Osteoblast (primary cell): Measurements from ENCODE around the gene KDM7A. TPM values are rescaled to one million over a fixed set of nuclear protein-coding genes. Genes with fewer than 3 reads are reported as not detected.

Experiments
- DNase-seq: peaks from one replicate; pipeline ENCODE4 v3.0.0; 2011; ENCODE audit warnings: low spot score, mixed read lengths; ENCODE audit not compliant: insufficient read length; ENCODE audit errors: missing footprints
- H2AFZ ChIP-seq: 2 replicates; pipeline ENCODE4 v1.6.0; 2011; ENCODE audit warnings: mild to moderate bottlenecking, low read length
- H3K27ac ChIP-seq: 2 replicates; pipeline ENCODE4 v1.5.1; 2011; ENCODE audit warnings: mild to moderate bottlenecking, low read depth, low read length, moderate library complexity
- H3K27me3 ChIP-seq: 2 replicates; pipeline ENCODE4 v1.6.0; 2012; ENCODE audit warnings: mild to moderate bottlenecking, control low read depth, inconsistent platforms, low read length, moderate library complexity; ENCODE audit not compliant: insufficient read depth
- H3K36me3 ChIP-seq: 2 replicates; pipeline ENCODE4 v1.5.1; 2011; ENCODE audit warnings: mild to moderate bottlenecking, low read length, control low read depth, moderate library complexity; ENCODE audit not compliant: insufficient read depth
- H3K4me1 ChIP-seq: 2 replicates; pipeline ENCODE4 v1.5.1; 2011; ENCODE audit warnings: mild to moderate bottlenecking, low read length, control low read depth, moderate library complexity; ENCODE audit not compliant: insufficient read depth
- H3K4me2 ChIP-seq: 2 replicates; pipeline ENCODE4 v1.6.0; 2011; ENCODE audit warnings: mild to moderate bottlenecking, low read length; ENCODE audit not compliant: insufficient read depth
- H3K4me3 ChIP-seq: fragments of 200-600 bp; sonication (generic); 3 replicates; pipeline ENCODE4 v1.5.1; 2012; ENCODE audit warnings: mild to moderate bottlenecking, low read length, inconsistent platforms; ENCODE audit not compliant: insufficient read depth
- H3K79me2 ChIP-seq: 2 replicates; pipeline ENCODE4 v1.6.0; 2012; ENCODE audit warnings: mild to moderate bottlenecking, low read length, control low read depth, inconsistent platforms; ENCODE audit not compliant: insufficient read depth
- H3K9me3 ChIP-seq: 2 replicates; pipeline ENCODE4 v1.5.1; 2011; ENCODE audit warnings: low read depth, low read length, control low read depth
- H4K20me1 ChIP-seq: 2 replicates; pipeline ENCODE4 v1.6.0; 2012; ENCODE audit warnings: mild to moderate bottlenecking, low read length, control low read depth; ENCODE audit not compliant: insufficient read depth
- CTCF ChIP-seq: IDR thresholded peaks from 2 replicates; pipeline ENCODE4 v1.5.1; 2011; ENCODE audit warnings: mild to moderate bottlenecking, low read depth, low read length, moderate library complexity; ENCODE audit errors: extremely low read depth
- total RNA-seq: library from RNA; depleted of rRNA; stranded (reverse); fragments of >200 nt; gene quantifications from 2 replicates; pipeline ENCODE4 v1.2.3, GENCODE V29; 2012

KDM7A gene
- total RNA-seq, 1 donor, result 13.4 TPM

- Histone ChIP-seq H2AFZ (no peak overlapping the region), H3K4me2 (no peak overlapping the region), H4K20me1 (peaks cover 11% of the 10 kb centered on the region), H3K4me3 (no peak overlapping the region), H3K27ac (no peak overlapping the region), H3K36me3 (no peaks in the 10 kb centered on the region), H3K27me3 (no peaks in the 10 kb centered on the region), H3K79me2 (peaks cover 24% of the 10 kb centered on the region), H3K4me1 (no peaks in the 10 kb centered on the region), H3K9me3 (no peaks in the 10 kb centered on the region)
- no peak for TF ChIP-seq CTCF
- no peak for DNase-seq
Observed at GRCh38 chr7:140144821-140145220, 32.0 kb downstream of the KDM7A start.

GRCh38 chr7:140143997-140144396 lies 32.8 kb downstream of the KDM7A start:
- H3K27ac ChIP-seq, result no peak overlapping the region
- no peak overlapping the region for H3K4me3 ChIP-seq
- no peaks in the 10 kb centered on the region for H3K27me3 ChIP-seq
- H3K9me3 ChIP-seq, result no peaks in the 10 kb centered on the region
- H4K20me1 ChIP-seq, result peaks cover 11% of the 10 kb centered on the region
- H3K36me3 ChIP-seq, result no peaks in the 10 kb centered on the region
- peaks cover 24% of the 10 kb centered on the region for H3K79me2 ChIP-seq
- TF ChIP-seq CTCF, result no peak
- no peak overlapping the region for H2AFZ ChIP-seq
- no peak for DNase-seq
- no peaks in the 10 kb centered on the region for H3K4me1 ChIP-seq
- no peak overlapping the region for H3K4me2 ChIP-seq

GRCh38 chr7:140142031-140142430 lies 34.8 kb downstream of the KDM7A start:
- H3K27ac ChIP-seq, result no peak overlapping the region
- H3K4me2 ChIP-seq, result no peak overlapping the region
- no peaks in the 10 kb centered on the region for H3K4me1 ChIP-seq
- no peak overlapping the region for H2AFZ ChIP-seq
- no peak overlapping the region for H3K4me3 ChIP-seq
- peaks cover 22% of the 10 kb centered on the region for H3K79me2 ChIP-seq
- peaks cover 5% of the 10 kb centered on the region for H4K20me1 ChIP-seq
- DNase-seq, result no peak
- H3K9me3 ChIP-seq, result no peaks in the 10 kb centered on the region
- H3K27me3 ChIP-seq, result no peaks in the 10 kb centered on the region
- no peak for TF ChIP-seq CTCF
- H3K36me3 ChIP-seq, result no peaks in the 10 kb centered on the region

GRCh38 chr7:140141256-140141655 lies 35.5 kb downstream of the KDM7A start:
- Histone ChIP-seq H4K20me1 (peaks cover 2% of the 10 kb centered on the region), H3K27ac (no peak overlapping the region), H3K36me3 (no peaks in the 10 kb centered on the region), H3K9me3 (no peaks in the 10 kb centered on the region), H3K4me3 (no peak overlapping the region), H2AFZ (no peak overlapping the region), H3K4me1 (no peaks in the 10 kb centered on the region), H3K27me3 (no peaks in the 10 kb centered on the region), H3K79me2 (peaks cover 22% of the 10 kb centered on the region), H3K4me2 (no peak overlapping the region)
- no peak for TF ChIP-seq CTCF
- no peak for DNase-seq
